ENCODE data around the gene ASPA.

DNA sequence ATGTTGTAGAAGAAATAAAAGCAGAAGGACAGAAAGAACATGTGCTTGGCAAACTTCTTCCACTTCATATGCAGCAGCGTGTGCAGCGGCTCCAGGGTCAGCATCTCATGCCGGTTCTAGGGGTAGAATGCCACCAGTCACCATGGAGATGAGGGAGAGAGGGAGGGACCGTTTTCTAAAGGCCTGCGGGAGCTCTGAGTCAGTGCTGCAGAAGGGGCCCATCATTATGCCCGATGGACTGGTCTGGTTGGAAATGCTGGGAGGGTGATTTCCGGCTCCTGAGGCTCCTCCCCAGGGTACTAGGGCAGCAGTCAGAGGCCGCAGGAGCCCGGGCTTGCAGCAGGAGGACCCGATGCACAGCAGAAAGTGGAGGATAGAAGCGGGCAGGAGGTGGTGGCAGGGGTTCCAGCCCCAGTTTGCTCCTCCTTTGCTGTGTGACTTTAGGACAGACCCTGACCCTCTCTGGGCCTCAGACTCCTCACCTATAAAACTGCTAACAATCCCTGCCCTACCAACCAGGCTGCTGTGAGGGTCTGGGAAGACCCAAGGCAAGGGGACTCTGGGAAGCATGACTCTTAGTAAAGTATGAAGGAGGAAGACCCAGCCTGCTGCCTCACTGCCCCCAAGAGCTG is 53.2 kb downstream of the ASPA start:
- TF ChIP-seq EZH2phosphoT487 (IDR thresholded peaks at IDR 0.05; ENCODE audit: insufficient read depth, low read depth) (no peak), EZH2 (IDR thresholded peaks at IDR 0.05; ENCODE audit: insufficient read depth, poor library complexity, severe bottlenecking) (no peak)
